Astrocyte of the hippocampus (primary cell): ENCODE results near the gene RFX4.
A peak's percentile ranks its signal among the peaks of the same experiment; 100 is the strongest.

Experiments
- DNase-seq: peaks from one replicate; pipeline ENCODE4 v3.0.0; 2011; ENCODE audit warnings: low read depth, low spot score

Gene RFX4

DNA sequence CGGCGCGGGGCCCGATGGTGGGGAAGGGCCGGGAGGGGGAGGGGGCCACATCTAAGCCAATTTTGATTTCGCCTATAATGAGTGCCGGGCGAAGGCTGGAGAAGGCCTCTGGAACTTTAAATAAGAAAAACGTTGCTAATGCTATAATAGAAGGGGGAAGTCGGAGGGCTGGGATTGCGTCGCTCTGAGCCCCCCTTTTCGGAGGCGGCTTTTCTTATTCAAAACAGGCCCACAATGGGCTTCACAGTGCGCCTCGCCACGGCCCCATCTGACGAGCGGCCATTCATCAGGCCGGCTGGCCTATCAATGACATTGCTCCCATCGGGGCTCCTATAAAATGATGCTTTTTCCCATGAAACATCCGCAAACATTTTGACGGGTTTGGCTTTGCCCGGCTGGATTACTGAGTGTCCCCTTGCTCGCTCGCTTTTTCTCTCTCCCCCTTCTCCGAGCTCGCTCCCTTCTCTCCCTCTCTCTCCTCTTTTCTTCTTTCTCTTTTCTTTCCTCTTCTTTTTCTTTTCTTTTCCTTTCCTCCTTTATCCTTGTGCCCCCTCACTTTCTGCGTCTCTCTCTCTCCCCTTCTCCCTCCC is at the start of gene RFX4:
Gene RFX4 (plus strand): TSS at position 364 of the 590 bp plus-strand sequence. CDS start 317 bp downstream, outside the sequence.
- DNase-seq, result no peak

GRCh38 chr12:106541201-106541600 is 41.6 kb upstream of the RFX4 start:
- DNase-seq, result no peak

DNA sequence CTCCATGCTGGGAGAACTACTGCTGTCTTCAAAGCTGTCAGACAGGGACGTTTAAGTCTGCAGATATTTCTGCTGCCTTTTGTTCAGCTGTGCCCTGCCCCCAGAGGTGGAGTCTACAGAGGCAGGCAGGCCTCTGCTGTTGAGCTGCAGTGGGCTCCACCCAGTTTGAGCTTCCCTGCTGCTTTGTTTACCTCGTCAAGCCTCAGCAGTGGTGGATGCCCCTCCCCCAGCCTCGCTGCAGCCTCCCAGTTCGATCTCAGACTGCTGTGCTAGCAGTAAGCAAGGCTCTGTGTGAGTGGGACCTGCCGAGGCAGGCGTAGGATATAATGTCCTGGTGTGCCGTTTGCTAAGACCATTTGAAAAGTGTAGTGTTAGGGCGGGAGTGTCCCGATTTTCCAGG is 31.4 kb upstream of the RFX4 start:
- no peak for DNase-seq

DNA sequence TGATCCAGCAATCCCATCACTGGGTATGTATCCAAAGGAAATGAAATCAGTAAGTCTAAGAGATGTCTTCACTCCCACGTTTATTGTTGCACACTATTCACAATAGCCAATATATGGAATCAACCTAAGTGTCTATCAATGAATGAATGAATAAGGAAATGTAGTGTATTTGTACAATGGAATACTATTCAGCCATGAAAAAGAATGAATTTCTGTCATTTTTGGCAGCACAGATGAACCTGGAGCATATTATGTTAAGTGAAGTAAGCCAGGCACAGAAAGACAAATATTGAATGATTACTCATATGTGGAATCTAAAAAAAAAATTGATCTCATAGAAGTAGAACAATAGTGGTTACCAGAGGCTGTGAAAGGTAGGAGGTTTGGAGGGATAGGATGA is 30.6 kb upstream of the RFX4 start:
- DNase-seq, result no peak

DNA sequence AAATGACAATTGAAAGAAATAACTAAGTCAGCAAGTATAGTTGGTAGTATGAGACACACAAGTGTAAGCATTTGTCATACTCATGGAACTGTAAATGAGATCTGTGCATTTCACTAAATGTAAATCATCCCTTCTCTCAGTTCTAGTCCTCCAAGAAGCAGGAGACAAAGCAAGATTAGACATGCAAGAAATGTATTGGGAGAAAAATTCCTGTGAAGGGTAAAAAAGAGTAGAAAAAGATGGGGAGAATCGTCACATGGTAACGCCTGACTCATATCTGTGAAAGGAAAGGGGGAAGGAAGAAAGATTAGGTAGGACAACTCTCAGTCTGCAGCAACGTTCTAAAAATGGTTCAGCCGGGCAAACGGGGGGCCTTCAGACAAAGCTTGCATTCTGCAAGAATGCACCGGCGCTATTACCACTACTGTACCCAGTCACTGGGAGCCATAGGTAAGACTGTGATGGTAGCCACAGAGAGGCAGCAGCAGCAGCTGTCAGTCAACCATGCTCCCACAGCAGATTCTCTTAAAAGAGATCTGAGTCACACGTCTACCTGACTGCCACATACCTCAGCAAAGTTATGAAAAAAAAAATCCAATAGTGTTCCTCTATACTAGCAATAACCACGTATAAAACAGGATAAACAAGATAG is 18.0 kb upstream of the RFX4 start:
- no peak for DNase-seq

DNA sequence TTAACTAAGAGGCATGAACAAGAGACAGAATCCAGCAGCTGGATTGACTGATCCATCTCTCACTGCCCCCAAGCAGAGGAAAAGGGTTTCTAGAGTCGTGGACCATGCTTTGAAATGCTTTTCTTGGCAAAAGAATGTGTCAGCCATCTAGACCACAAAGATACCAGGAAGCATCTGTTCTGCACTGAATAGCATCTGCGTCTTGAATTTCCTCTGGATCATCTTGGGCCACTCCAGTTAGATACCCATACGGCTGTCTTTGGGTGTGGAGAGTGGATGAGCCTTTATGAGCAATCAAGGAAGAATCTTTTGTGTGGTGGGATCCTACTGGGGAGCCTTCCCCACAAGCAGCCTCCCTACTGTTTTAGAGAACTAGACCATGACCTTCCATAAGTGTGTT is 16.0 kb upstream of the RFX4 start:
- no peak for DNase-seq

- DNase-seq, result no peak
These were observed 9.6 kb upstream of the RFX4 start for GRCh38 chr12:106573239-106573638.

GRCh38 chr12:106576848-106577247 is 6.0 kb upstream of the RFX4 start:
- no peak for DNase-seq

- DNase-seq, result no peak
These were observed 1.9 kb upstream of the RFX4 start for GRCh38 chr12:106580671-106581508.

DNA sequence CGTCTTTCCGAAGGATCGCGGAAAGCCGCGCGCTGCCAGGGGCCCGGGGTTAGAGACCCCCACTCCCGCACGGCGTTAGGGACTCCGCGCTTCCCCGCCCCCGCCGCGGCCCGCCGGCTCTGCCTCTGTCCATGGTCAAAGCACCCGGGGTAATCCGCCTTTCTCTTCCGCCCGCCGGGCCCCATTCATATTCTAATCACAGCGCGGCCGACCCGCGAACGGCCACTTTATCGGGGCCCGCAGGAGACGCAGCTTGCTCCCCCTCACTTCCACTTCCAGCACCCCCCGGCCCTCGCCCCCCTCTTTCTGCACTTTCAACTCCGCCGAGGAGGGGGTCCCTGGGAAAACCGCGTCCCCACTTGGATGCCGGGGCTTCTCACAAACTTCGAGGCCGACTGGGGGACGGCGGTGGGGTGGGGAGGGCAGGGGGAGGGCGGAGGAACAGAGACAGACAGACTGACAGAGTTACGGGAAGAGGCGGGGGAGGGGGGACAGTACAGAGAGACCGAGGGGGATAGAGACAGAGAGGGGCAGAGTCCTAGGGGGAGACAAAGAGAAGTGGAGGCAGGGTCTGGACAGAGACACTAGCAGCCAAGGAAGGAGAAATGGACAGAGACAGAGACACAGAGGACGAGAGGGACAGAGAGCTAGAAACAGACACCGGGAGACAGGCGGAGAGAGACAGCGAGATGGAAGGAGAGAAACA is 1.1 kb upstream of the RFX4 start:
- peak; percentile 65 for DNase-seq

DNA sequence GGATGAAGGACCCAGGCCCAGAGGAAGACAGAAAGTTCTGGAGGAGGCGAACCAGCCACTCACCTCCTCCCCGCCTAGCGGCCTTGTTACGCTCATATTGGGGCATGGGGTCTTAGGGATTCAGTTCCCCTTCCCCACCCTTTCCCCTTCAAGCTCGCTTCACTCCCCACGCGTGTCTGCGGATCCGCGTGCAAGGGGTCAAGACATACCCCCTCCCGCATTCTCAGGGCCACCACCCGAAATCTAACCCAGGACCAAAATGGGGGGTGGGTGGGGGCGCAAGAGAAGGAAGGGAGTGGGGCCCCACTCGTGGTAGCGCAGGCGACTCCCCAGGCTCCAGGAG is 584 bp upstream of the RFX4 start:
- no peak for DNase-seq

DNA sequence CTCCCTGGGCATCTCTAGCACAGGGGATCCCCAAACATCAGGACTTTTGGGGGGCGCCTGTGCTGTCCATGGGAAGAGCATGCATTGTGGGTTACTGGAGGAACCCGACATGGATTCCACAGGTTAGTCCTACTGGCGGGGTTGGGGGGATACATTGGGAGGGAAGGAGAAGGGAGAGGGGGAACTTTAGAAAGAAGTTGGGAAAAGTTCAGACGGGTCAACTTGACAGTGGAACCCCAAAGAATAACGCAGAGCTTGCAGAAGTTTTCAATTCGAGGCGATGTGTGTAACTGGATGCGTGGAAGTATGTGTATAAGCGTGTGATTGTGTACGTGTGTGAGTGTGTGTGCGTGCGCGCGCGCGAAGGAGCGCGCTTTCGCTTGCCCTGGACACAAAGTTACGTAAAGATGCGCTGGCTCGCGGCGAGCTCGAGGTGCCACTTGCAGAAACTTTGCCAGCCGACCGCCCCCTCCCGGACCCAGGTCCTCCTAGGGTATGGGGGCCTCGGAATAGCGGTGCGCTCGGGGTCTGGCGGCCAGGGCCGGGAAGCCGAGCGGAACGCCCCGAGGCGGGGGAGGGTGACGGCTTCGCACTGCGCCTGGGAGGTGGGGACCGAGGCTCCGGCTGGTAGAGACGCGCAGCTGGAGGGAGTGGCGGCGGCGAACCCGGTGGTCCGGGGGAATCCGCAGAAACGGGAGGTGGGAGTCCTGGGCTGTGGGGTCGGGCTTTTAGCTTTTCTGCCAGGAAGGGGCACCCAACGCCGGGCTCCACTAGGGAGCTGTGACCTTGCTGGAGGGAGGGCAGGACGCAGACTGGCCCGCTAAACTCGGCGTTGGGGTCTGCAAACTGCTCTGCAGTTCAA is 669 bp downstream of the RFX4 start:
- DNase-seq, result peak; percentile 37

- peak; percentile 31 for DNase-seq
These were observed 1.6 kb downstream of the RFX4 start for GRCh38 chr12:106584104-106585064.

DNA sequence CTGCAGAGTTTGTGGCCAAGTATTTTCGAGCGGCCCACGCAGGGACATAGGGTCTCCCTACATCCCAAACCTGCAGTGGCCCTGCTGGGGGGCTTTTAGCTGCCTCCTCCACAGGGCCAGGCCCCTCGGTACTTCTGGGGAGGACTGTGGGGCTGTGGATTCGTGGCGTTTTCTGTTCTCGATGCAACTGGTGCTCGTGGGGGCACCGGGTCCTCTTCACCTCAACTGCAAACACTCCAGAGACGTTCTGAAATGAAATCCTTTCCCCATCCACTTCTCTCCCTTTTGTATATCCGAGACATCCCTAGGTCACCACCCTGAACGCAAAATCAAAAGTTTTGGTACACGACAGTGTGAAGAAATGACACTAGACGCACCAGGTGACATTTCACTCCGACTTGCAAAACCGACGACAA is 2.3 kb downstream of the RFX4 start:
- no peak for DNase-seq

GRCh38 chr12:106585521-106586277 is 2.9 kb downstream of the RFX4 start:
- DNase-seq, result peak; percentile 45

DNA sequence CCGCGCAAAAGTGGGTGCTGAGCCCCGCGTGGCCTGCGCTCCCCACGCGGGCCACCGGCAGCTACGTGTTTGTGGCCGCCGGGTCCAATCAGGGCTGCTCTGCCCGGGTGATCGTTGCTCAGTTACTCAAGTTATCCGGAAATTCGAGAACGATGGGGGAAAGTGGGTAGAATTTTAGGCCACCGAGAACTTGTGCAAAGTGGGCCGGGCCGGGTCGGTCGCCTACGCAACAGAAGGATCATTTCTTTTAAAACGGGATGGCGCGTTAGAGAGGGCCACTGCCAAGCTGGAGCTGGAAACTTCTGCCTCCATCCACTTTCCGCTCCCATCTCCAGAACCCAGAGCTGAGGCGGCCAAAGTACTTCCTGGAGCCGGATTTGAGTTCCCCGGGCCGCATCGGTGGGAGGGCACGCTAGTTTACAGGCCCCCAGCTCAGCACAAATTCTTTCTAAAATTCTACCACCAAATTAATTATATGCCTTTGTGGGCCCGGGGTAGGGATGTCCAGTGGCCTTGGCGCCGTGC is 3.5 kb downstream of the RFX4 start:
- peak; percentile 24 for DNase-seq

DNA sequence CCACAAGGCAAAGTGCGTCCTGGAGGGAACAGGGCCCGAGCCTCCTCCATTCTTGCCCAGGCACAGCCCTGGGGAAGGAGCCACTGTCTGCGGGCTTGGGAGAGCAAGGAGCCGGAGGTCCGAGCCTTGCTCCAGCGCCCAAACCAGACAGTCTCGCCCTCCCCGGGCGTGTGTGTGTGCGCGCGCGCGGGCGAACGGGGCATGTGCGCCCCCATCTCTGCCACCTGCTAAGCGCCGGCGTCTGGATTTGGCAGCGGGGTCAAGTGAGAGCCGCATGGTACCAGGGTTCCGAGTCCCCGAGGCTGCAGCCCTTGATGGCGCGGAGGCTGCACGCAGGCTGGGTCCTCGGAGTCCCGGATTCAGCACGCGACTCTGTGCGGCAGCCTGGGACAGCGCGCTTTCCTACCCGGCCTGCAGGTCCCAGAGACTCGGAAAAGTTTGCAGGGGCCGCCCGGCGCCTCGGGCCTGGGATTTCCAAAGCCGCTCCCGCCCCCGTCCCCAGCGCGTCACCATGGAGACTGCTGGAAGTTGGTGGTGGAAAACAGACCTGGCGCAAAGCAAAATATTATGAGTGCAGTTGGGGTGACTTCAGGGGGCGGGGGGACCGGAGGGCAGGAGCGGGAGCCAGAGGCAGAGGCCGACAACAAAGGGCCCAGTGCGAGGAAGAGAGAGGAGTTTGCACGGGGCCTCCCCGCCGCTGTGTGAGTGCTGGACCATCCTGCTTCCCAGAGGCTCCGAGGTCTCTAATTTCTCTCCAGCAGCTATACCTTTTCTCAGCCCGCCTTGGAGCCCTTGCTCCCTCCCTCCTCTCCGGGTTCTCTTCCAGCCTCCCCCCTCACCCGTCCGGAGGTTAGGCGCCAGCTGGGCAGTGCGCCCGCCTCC is 4.2 kb downstream of the RFX4 start:
- DNase-seq, result peak; percentile 57

DNA sequence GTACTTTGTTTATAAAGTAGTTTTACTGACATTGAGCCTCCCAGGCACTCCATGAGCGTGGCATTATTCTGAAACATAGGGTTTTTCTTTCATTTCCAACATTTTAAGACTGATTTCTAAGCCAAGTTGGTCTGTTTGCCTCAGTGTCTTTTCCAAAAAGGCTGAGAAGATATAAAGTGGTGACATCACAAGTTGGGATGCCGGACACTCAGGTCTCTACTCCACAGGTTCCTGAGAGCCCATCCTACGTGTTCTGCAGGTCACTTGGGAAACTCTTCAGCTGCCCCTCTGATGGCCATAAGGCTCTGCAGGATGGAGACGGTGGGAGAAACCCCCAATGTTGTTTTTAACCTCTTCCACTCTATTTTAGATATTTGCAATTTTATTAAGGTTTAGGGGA is 6.0 kb downstream of the RFX4 start:
- DNase-seq, result no peak
